ENCODE data around the gene PI4K2A.
"Not testable (repeated sequence)": the region's sequence is repeated elsewhere in the genome, so short reads cannot be mapped to it uniquely, and the experiment has no call there.

DNA sequence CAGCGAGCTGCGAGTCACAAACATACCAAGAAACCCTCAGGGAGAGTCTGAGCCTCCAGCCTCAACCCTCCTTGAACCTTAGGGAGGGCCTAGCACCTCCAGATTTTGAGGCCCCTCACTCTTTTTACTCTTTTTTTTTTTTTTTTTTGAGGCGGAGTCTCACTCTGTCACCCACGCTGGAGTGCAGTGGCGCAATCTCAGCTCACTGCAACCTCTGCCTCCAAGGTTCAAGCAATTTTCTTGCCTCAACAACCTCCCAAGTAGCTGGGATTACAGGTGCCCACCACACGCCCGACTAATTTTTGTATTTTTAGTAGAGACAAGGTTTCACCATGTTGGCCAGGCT is 43.9 kb downstream of the PI4K2A start:
- not testable (repeated sequence) for TF ChIP-seq CTCF, POLR2AphosphoS5, POLR2A, EP300 (IDR thresholded peaks at IDR 0.05)

All from gastroesophageal sphincter (tissue), 3 donors.